ENCODE results near the gene SMYD5. TPM values are rescaled to one million over a fixed set of nuclear protein-coding genes. Genes with fewer than 3 reads are reported as not detected.

The SMYD5 gene
- total and polyA plus RNA-seq, 9 of the 15 experiments (the other 6 are each of a cell fraction or from before 2014, with no cell fraction given): 11.4 to 56.8 (median 32.0) TPM

DNA sequence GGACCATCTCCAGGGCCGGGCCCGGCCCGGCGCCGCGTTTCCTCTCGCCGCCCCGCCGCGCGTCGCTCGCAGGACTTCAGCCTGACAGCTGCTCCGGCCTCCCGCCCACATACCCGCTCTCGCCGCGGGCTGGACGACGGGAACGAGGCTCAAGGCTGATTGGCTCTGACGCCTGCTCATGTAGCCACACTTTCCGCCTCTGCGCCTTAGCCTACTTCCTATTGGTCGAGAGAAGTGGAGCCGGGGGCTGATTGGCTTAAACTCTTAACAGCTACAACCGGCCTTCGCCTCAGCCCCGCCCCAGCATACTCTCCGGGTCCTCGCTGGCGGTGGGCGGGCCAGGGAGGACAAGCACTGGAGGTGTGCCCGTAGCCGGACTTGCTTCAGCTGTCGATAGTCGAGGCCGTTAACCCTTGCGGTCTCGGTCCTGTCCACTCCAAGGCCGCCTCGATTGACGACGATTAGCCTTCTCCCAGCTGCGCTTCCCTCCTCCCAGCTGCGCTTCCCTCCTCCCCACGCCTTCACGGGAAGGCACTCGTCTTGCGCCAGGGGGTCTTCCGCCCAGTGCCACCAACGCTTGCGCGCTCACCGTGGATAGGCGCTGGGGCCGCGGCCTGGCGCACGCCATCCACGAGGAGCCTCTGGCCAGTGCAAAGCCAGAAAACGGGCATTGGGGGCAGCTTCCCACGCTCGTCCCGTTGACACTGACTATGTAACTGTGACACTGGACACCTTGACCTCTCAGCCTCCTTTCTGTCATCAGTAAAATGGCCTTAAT, 19.3 kb downstream of the SMYD5 start, which contains the start of gene PRADC1 (continued):
- TF ChIP-seq ZNF589 (CRISPR knock-in tag; IDR thresholded peaks at IDR 0.05; ENCODE audit: low read depth) (no peak), EP400 (IDR thresholded peaks at IDR 0.05) (no peak; the same call in none of the 2 replicates), ZNF212 (CRISPR knock-in tag; IDR thresholded peaks at IDR 0.05) (no peak), MAFG (tag; conservative IDR thresholded peaks at IDR 0.05) (no peak), ZBED1 (IDR thresholded peaks at IDR 0.05) (no peak), ZNF830 (CRISPR knock-in tag; IDR thresholded peaks at IDR 0.05) (no peak), ZNF717 (CRISPR knock-in tag; IDR thresholded peaks at IDR 0.05) (no peak), ZZZ3 (IDR thresholded peaks at IDR 0.05) (no peak), NFIX (CRISPR knock-in tag; IDR thresholded peaks at IDR 0.05; ENCODE audit: low read depth) (no peak), ZC3H4 (CRISPR knock-in tag; IDR thresholded peaks at IDR 0.05; ENCODE audit: borderline replicate concordance) (no peak), SP1 (CRISPR knock-in tag; IDR thresholded peaks at IDR 0.05) (peak; percentile 81), ZNF239 (CRISPR knock-in tag; IDR thresholded peaks at IDR 0.05) (no peak), NR2C2 (CRISPR knock-in tag; IDR thresholded peaks at IDR 0.05) (no peak), NR2C2 (tag; IDR thresholded peaks at IDR 0.05) (no peak), PRMT5 (CRISPR knock-in tag; IDR thresholded peaks at IDR 0.05) (no peak), CREB3 (tag; conservative IDR thresholded peaks at IDR 0.05; ENCODE audit: low read depth) (no peak), ZNF124 (CRISPR knock-in tag; IDR thresholded peaks at IDR 0.05) (no peak), TCF3 (CRISPR knock-in tag; IDR thresholded peaks at IDR 0.05) (no peak), HNRNPL (IDR thresholded peaks at IDR 0.05; ENCODE audit: low read depth, low read length) (no peak), CHD1 (IDR thresholded peaks at IDR 0.05; ENCODE audit: low read length) (peak; percentile 61), ZNF696 (CRISPR knock-in tag; conservative IDR thresholded peaks at IDR 0.05) (no peak), MAFF (IDR thresholded peaks at IDR 0.05; ENCODE audit: low read length) (no peak), BACH1 (tag; IDR thresholded peaks at IDR 0.05) (no peak), TCF7L2 (IDR thresholded peaks at IDR 0.05; ENCODE audit: low read depth, low read length) (no peak), SRF (CRISPR knock-in tag; IDR thresholded peaks at IDR 0.05) (peak in 1 of 2 experiments; percentile 82; a peak in 1 of 4 replicates), NFYB (IDR thresholded peaks at IDR 0.05; ENCODE audit: extremely low read depth, insufficient read length) (peak; percentile 90), MXI1 (IDR thresholded peaks at IDR 0.05; ENCODE audit: low read depth, low read length) (no peak; the same call in 1 of the 2 replicates), ZNF121 (CRISPR knock-in tag; conservative IDR thresholded peaks at IDR 0.05) (no peak), CREM (IDR thresholded peaks at IDR 0.05; ENCODE audit: low read depth) (0 out of 2 replicates have a peak, but pooled peaks have one; percentile 67), NCOA4 (IDR thresholded peaks at IDR 0.05; ENCODE audit: partially characterized antibody) (no peak)
- TF ChIP-seq, protein P1, sequence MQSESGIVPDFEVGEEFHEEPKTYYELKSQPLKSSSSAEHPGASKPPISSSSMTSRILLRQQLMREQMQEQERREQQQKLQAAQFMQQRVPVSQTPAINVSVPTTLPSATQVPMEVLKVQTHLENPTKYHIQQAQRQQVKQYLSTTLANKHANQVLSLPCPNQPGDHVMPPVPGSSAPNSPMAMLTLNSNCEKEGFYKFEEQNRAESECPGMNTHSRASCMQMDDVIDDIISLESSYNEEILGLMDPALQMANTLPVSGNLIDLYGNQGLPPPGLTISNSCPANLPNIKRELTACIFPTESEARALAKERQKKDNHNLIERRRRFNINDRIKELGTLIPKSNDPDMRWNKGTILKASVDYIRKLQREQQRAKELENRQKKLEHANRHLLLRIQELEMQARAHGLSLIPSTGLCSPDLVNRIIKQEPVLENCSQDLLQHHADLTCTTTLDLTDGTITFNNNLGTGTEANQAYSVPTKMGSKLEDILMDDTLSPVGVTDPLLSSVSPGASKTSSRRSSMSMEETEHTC (IDR thresholded peaks at IDR 0.05): no peak

Measured in K562 (cell line).